Kidney glomerular epithelial cell (primary cell): Measurements from ENCODE around the gene CUL9.

Source experiments
- DNase-seq: peaks from one replicate; lab custom pipeline; 2025; lab: John Stamatoyannopoulos, UW

The CUL9 gene

DNA sequence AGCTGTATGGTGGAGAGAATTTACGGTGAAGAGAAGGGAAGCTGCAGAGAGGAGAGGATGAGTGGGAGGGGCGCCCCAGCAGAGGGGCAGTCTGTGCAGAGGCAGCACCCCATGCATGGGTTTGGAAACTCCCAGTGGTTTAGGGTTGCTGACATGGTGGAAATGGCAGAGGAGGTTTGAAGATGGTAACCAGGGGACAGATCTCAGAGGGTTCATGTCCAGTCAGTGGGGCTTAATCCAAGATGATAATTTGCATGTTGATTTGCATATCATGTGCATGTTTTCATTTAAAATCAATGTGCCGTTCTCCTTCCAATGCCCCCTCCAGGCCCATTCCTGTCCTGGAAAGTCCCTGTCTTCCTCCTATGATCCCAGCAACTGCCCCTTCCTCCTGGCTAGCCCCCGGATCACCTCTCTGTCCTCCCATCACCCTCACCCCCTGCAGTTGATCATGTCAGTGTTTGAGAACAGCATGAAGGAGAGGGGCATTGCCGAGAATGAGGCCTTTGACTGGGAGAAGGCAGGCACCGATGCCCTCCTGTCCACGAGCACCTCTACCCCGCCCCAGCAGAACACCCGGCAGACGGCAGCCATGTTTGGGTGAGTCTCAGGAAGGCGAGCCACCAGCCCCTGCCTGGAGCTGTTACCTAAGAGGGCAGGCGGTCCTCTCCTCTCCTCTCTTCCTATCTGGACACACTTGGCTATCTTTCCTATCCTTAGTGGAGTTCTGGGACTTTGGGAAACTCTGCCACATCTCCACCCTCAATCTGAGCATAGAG lies 75.6 kb downstream of the CUL9 start:
- no peak for DNase-seq

DNA sequence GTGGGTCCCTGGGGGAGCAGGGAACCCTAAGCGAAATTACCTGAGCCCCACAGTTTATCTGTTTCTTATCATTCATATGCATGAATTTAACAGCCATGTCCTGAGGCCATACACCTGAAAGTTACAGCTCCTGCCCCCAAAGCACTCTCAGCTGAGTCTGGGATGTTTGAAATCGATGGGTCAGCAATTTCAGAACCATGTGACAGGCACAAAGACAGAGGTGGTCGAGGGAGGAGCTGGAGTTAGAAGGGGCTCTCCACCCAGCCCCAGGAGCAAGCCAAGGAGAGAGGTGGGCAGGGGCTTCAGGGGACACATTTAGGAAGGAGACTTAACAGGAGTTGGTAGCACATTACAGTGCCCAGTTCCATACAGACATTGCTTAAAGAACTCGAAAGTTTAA lies 76.2 kb downstream of the CUL9 start:
- no peak for DNase-seq

DNA sequence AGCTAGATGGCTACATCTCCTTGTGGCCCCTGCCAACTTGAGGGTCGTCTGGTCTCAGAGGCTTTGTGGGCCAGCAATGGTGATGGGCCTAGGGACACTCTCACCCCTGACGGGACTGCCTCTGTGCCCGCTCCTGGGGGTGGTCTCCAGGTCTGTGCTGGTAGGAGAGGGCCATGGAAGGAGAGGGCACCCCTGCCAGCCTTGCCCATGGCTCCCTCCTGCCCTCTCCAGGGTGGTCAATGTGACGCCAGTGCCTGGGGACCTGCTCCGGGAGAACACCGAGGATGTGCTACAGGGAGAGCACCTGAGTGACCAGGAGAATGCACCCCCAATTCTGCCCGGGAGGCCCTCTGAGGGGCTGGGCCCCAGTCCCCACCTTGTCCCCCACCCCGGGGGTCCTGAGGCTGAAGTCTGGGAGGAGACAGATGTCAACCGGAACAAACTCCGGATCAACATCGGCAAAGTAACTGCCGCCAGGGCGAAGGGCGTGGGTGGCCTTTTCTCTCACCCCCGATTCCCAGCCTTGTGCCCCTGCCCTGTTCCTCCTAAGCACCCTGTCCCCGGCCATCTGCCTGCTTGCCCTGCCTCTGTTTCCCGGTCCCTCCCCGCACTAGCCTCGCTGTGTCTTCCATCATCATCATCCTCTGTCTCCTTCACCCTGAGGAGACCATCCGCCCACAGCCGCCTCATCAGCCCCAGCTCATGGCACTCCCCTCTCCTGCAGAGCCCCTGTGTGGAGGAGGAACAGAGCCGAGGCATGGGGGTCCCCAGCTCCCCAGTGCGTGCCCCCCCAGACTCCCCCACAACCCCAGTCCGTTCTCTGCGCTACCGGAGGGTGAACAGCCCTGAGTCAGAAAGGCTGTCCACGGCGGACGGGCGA lies 77.1 kb downstream of the CUL9 start:
- DNase-seq: no peak

DNA sequence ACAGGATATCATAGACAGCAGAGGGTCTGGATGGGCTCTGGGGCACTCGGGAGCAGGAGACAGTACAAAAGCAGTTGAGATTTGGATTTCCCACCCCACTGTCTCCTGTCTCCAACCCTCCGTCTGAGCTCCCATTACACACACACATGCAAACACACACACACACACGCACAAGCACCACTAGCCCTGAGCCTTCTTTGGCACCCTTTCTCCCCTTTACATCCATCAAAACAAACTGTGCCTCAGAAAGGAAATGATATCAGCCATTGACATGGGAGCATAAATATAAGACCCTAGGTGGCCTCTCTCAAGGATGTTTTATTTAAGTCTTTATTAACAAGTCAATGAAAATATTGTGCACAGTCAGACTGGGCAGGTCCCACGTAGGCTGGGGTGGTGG lies 78.8 kb downstream of the CUL9 start:
- no peak for DNase-seq

DNA sequence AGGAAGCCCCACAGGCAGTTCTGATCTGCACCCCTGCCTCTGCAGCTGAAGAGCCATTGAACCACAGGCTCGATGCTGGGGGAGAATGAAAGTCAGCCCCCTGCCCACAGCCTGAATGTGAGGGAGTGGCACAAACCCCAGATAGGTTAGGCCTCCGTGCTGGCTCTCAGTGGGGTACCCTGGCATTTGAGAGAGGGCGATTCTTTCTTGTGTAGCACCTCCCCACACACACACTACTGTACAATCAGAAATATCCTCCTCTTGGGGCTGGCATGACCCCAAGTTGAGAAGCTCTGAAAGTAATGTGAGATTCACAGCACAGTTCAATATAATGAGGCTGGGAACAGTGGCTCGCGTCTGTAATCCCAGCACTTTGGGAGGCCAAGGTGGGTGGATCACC lies 79.2 kb downstream of the CUL9 start:
- no peak for DNase-seq

DNA sequence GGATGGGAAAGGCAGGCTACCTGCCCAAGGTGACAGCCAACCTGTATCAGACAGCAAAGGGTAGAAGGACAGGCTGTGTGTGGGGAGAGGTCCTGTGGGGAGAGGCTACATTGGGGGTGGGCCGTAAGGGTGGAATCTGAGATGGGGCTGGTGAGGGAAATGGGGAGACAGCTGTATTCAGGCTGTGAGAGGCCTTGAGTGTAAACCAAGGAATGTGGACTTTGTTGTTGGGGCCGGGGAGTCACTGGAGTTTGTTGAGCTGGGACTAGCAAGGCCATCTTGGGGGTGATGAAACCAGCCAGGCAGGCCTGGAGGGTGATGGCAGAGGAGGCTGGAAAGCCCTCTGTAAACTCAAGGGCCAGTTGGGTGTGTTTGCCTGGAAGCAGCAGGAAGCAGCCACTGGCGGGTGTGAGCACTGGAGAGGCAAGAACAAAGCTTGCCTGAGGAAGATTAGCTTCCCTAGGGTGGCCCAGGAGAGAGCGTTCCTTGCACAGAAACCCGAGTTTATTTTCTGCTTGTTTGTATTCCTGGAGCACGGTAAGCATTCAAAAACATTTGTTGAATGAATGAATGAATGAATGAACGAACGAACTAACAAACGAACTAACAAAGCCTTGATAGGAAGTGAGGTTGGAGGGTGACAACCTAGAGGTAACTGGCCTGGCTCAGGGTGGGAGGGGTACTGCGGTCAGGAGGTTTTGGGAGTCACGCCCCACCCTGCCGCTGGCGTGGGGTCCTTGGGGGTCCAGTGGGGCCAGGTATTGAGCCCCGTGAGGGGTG lies 80.2 kb downstream of the CUL9 start:
- DNase-seq: no peak

DNA sequence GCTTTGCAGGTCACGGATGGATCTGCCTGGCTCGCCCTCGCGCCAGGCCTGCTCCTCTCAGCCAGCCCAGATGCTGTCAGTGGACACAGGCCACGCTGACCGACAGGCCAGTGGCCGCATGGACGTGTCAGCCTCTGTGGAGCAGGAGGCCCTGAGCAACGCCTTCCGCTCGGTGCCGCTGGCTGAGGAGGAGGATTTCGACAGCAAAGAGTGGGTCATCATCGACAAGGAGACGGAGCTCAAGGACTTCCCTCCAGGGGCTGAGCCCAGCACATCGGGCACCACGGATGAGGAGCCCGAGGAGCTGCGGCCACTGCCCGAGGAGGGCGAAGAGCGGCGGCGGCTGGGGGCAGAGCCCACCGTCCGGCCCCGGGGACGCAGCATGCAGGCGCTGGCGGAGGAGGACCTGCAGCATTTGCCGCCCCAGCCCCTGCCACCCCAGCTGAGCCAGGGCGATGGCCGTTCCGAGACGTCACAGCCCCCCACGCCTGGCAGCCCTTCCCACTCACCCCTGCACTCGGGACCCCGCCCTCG lies 80.9 kb downstream of the CUL9 start:
- no peak for DNase-seq

DNA sequence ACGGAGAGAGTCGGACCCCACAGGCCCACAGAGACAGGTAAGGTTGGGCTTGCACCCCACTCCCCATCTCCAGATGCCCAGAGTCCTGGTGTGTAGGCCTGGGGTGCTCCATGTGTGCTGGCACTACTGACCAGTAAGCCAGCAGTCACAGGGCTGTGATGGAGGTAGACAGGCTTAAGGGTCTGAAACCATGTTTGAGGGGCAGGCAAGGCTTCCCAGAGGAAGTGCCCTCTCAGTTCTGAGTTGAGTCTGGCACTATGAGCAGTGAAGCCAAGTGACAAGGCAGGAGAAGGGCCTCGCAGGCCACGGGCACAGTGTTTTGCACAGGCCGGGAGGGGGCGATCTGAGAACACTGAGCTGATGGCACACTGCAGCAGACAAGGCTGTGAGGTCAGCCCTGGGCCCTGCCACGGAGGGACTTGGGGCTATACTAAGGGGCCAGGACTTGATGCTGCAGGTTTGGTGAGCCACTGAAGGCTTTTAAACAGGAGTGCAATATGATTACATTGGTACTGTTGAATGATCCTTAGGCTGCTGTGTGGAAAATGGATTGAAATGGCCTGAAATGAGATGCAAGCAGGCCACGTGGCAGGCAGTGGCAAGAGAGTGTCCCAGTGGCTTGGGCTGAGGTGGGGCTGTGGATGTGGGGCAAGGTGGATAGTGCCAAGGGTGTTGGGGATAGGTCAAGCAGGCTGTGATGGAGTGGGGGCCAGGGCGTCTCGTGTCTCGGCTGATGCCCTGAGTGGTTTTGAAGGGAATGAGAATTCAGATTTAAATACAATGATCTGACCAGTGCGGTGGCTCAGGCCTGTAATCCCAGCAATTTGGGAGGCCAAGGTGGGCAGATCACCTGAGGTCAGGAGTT lies 81.5 kb downstream of the CUL9 start:
- DNase-seq: peak; percentile 44

DNA sequence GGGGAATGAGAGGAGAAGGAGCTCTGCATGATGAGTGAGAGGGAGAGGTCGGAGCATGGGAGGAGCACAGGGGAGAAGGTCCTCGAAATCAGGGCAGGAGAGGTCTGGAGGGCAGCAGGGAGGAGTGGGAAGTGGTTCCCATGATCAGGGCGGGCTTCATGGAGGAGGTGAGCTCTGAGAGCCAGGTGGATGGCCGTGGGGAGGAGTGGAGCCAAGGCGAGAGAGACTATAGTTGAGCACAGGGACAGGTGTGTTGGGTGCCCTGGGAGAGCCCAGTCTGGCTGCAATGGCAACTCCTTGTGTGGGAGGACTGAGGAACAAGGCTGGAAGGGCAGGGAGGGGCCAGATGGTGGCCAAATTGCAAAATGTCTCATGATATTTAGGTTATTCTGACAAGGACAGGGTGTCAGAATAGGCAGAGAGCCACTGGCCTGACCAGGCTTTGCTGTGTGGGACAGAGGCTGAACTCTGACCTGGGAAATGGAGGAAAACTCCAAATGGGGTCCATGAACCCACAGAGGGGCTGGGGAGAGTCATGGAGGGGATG lies 82.7 kb downstream of the CUL9 start:
- DNase-seq: no peak

DNA sequence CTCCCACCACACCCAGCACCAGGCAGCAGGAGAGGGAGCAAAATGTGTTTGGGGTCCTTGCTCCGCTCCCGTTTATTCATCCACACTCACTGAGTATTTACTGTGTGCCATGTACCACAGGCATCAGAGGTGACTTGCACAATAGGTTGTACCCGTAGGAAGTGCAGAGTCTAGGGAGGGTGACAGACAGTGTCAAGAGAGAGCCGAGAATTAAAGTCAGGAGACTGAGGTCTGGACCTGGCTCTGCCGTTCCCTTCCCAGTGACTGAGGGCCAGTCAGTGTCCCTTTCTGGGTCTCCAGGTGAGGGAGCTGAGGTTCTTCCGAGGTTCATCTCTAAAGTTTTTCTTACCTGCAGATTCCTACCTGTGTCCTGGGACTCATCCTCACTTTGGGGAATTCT lies 83.6 kb downstream of the CUL9 start:
- no peak for DNase-seq

DNA sequence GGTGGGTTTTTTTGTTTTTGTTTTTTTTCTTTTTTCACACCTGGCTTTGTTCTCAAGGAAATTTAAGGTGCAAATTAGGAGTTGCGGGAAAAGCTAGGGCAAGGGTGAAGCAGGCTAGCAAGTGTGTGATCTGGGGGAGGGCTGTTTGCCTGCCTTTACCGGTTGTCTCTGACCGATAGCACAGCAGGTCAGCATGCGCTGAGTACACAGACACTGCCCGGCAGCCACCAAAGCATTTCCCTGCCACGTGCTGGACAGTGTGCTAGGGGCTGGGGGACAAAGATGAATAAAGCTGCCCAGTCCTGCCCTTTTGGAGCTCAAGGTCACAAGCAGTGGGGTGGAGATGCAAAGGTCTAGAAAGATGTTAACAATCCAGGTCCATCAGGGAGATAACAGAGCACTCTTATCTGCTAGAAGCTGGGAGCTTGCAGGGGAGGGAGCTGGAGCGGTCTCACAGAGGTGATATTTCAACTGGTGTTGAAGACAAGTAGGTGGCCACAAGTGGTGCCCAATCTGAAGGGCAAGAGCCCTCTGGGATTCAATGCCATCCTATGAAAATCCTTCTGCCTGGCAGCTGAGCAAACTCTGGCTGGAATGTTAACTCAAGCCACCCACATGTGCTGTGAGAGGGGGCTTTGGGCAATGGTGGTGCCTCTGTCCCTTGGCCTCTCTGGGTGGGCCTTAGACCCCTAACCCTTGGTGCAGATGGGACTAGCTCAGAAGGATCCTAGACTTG lies 85.8 kb downstream of the CUL9 start:
- DNase-seq: no peak

DNA sequence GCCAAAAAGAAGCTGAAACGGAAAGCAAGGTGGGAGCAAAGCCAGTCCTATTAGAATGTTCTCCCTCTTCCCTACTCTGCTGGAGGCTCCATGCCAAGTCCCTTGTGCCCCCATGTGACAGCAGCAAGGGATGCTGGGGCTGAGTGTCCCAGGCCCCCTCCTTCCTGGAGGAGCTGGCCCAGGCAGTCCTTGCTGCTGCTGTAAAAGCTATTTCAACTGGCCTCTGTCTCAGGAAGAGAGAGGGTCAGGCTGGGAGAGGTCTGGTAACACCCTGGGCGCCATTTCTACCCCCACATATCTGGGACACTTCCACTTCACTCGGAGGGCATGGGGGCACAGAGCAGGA lies 86.3 kb downstream of the CUL9 start:
- DNase-seq: no peak

DNA sequence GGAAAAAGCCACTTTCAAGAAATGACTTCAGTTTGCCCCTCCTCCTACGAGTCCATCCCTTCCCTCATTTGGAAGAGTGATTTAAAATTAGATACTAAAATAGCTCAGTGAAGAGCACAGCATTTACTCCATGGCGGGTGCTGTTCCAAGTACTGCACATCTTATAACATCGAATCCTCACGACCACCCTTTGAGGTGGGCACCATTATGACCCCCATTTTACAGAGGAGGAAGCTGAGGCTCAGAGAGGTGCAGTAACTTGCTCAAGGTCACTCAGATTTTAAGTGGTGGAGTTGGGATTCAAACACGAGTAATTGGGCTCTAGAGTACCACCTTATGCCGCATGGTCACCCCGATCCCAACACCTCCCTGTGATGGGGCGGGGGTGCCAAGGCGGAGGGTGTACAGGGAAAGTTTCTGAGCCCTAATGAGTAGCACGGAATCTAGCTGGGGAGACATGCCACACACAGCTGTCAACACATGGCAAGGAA lies 86.8 kb downstream of the CUL9 start:
- DNase-seq: no peak

DNA sequence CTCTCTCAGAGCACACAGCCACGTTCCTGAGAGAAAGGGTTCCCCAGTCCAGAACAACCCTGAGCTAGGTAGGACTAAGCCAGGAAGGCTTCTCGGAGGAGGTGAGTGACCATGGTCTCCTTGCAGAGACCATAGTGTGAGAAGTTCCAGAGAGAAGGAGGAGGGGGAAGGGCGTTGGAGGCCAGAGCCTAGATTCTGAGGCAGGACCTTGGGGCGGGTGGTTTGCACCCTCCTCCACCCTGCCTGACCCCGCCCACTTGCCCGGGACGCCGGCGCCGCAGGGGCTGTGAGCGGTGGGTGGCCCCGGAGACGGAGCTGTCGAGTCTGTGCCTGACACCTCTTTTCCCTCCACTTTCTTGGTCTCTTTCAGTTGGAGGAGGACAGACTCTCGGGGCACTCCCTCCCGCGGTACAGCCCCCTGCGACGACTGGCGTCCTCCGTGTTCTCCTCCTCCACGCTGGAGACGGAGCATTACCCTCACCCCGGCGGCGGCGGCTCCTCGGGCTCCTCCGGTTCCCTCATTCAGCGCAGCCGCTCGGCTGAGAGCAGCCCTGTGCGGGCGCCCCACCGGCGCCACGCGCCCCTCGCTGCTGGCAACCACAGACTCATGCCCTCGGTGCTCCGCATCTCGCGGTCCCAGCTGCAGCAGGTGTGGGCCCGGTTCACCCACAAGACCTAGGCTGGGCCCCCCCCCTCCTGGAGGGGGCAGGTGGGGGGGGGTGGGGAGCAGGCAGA lies 87.4 kb downstream of the CUL9 start:
- no peak for DNase-seq

DNA sequence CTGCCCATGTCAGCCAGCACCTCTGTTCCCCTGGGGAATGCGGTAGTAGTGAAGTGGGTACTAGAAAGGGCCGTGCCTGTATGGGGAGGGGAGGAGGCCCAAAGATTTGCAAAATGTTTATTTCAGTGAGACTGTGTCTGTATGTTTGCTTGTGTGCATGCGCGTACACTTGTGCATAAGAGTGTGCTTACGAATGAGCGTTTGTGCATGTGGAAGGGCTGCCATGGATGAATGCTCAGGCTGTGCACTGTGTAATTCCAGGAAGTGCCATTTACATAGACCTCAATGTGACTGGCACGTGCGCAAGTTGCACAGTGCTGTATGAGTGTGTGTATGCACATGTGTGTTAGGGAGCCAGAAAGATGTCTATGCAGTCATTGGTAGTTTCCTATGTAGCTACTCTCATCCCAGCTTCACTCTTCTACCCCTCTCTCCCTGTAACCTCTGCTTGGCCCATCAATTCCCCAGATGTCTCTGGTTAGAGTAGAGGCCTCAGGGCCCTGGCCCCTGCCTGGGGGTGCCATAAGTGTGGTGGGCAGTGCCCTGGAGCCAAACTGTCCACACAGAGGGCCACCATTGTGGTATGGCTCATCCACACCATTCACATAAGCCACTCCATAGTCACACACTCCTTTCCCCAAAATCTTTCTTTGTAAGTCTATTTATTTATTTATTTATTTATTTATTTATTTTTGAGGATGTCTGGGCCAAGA lies 89.3 kb downstream of the CUL9 start:
- no peak for DNase-seq

DNA sequence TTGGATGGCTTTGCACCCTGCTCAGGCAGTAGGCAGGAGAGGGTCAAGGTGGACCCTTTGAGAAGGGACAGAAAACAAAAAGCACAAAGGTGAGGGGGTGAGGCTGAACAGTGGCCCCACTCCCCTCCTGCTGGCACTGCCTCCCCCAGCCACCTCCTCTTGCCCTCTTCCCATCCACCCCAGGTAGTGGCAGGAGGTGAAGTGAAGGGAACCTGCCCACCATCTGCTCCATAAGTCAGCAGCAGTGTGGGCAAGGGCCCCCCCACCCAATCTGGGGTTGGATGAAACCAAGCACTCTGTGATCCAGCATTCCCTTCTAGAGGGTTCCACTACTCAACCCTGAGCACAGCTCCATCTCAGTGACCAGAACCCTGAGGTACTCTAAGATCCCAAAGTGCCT lies 89.9 kb downstream of the CUL9 start:
- no peak for DNase-seq

DNA sequence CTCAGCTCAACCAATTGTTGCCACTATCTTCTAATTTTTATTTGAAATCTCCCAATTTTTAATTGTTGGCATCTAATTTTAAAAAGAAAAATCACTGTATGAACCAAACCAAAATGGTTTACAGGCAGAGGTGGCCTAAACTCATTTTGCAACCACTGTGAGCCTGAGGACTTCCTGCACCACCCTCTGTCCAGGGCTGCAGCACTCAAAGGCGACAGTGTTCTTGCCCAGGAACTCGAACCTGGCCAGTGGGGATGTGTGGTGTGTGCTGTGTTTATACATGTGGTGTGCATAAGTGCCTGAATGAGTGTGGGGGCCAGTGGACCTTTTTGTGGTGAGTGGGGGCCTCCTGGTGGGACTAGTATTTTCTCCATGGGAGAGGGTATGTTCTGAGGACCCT lies 91.7 kb downstream of the CUL9 start:
- DNase-seq: no peak
